Astrocyte (in vitro differentiated cells and primary cell): ENCODE measurements around the gene RNH1. TPM values are rescaled to one million over a fixed set of nuclear protein-coding genes. Genes with fewer than 3 reads are reported as not detected.

ENCODE experiments used
- DNase-seq: peaks from one replicate; pipeline ENCODE4 v3.0.0-alpha.2; 2010; ENCODE audit warnings: low read depth
- FAIRE-seq: peaks from 2 replicates; lab custom pipeline; 2011; peaks lifted over from hg19 to GRCh38; lab: Jason Lieb, UNC
- H2AFZ ChIP-seq: 2 replicates; pipeline ENCODE4 v1.6.0; 2012; ENCODE audit warnings: low read depth, low read length, inconsistent platforms
- H3K27ac ChIP-seq: 2 replicates; pipeline ENCODE4 v1.5.1; 2011; ENCODE audit warnings: low read depth, low read length, inconsistent platforms
- H3K27me3 ChIP-seq: 2 replicates; pipeline ENCODE4 v1.6.0; 2011; ENCODE audit warnings: low read length, inconsistent platforms; ENCODE audit not compliant: insufficient read depth
- H3K36me3 ChIP-seq: 2 replicates; pipeline ENCODE4 v1.5.1; 2011; ENCODE audit warnings: low read length, inconsistent platforms; ENCODE audit not compliant: insufficient read depth
- H3K4me1 ChIP-seq: 2 replicates; pipeline ENCODE4 v1.5.1; 2011; ENCODE audit warnings: low read length, inconsistent platforms; ENCODE audit not compliant: insufficient read depth
- H3K4me2 ChIP-seq: 2 replicates; pipeline ENCODE4 v1.6.0; 2012; ENCODE audit warnings: low read length, inconsistent platforms
- H3K4me3 ChIP-seq: 2 replicates; pipeline ENCODE4 v1.5.1; 2011; ENCODE audit warnings: low read depth, mild to moderate bottlenecking, low read length, inconsistent platforms; ENCODE audit not compliant: insufficient read depth
- H3K79me2 ChIP-seq: 2 replicates; pipeline ENCODE4 v1.6.0; 2012; ENCODE audit warnings: mild to moderate bottlenecking, low read length, inconsistent platforms; ENCODE audit not compliant: insufficient read depth
- H3K9ac ChIP-seq: 2 replicates; pipeline ENCODE4 v1.6.0; 2012; ENCODE audit warnings: mild to moderate bottlenecking, low read length, inconsistent platforms
- H3K9me3 ChIP-seq: 2 replicates; pipeline ENCODE4 v1.5.1; 2012; ENCODE audit warnings: low read depth, mild to moderate bottlenecking, low read length, inconsistent platforms; ENCODE audit not compliant: insufficient read depth
- H4K20me1 ChIP-seq: 2 replicates; pipeline ENCODE4 v1.6.0; 2012; ENCODE audit warnings: low read length, inconsistent platforms; ENCODE audit not compliant: insufficient read depth
- H3K27ac Mint-ChIP-seq: one replicate; pipeline ENCODE4 v1.8.0; 2021; ENCODE audit warnings: mild to moderate bottlenecking, mixed read lengths; ENCODE audit not compliant: unreplicated experiment
- H3K27me3 Mint-ChIP-seq: one replicate; pipeline ENCODE4 v1.8.0; 2021; ENCODE audit warnings: low read depth, mixed read lengths; ENCODE audit not compliant: unreplicated experiment
- H3K36me3 Mint-ChIP-seq: one replicate; pipeline ENCODE4 v1.8.0; 2021; ENCODE audit warnings: low read depth, mixed read lengths; ENCODE audit not compliant: unreplicated experiment
- H3K4me1 Mint-ChIP-seq: one replicate; pipeline ENCODE4 v1.8.0; 2021; ENCODE audit warnings: low read depth, mixed read lengths; ENCODE audit not compliant: unreplicated experiment
- H3K4me3 Mint-ChIP-seq: one replicate; pipeline ENCODE4 v1.8.0; 2021; ENCODE audit warnings: mild to moderate bottlenecking, moderate library complexity, mixed read lengths; ENCODE audit not compliant: unreplicated experiment
- H3K9me3 Mint-ChIP-seq: one replicate; pipeline ENCODE4 v1.8.0; 2021; ENCODE audit warnings: mild to moderate bottlenecking, mixed read lengths; ENCODE audit not compliant: unreplicated experiment
- CTCF ChIP-seq: IDR thresholded peaks from 2 replicates; pipeline ENCODE4 v1.5.1; 2011; ENCODE audit warnings: low read depth, mild to moderate bottlenecking, inconsistent platforms, low read length, moderate library complexity; ENCODE audit not compliant: insufficient read depth
- EZH2 ChIP-seq: IDR thresholded peaks from 2 replicates; pipeline ENCODE4 v1.6.1; 2012; ENCODE audit warnings: mild to moderate bottlenecking, low read length, inconsistent platforms; ENCODE audit not compliant: insufficient read depth
- total RNA-seq: library from RNA; stranded (reverse); gene quantifications from 2 replicates; pipeline ENCODE4 v1.2.1, GENCODE V29; 2021

RNH1 gene
- total RNA-seq, 1 donor from 2014 or later = 117 TPM

GRCh38 chr11:545171-545570, 38.1 kb upstream of the RNH1 start:
- FAIRE-seq = no peak
- no peak for DNase-seq

GRCh38 chr11:544817-545166, 37.8 kb upstream of the RNH1 start:
- Mint-ChIP-seq H3K4me3 (no peak overlapping the region), H3K9me3 (no peaks in the 10 kb centered on the region), H3K4me1 (peaks cover 5% of the 10 kb centered on the region), H3K27me3 (peaks cover 5% of the 10 kb centered on the region), H3K27ac (no peak overlapping the region), H3K36me3 (no peaks in the 10 kb centered on the region)
- Histone ChIP-seq H2AFZ (no peak overlapping the region), H3K36me3 (no peaks in the 10 kb centered on the region), H3K79me2 (no peaks in the 10 kb centered on the region), H3K27me3 (no peaks in the 10 kb centered on the region), H3K27ac (no peak overlapping the region), H3K4me1 (no peaks in the 10 kb centered on the region), H3K9ac (no peak overlapping the region), H4K20me1 (no peaks in the 10 kb centered on the region), H3K4me2 (no peak overlapping the region), H3K9me3 (no peaks in the 10 kb centered on the region), H3K4me3 (no peak overlapping the region)
- FAIRE-seq (no peak), DNase-seq (no peak)
- TF ChIP-seq EZH2 (no peak), CTCF (no peak)

More at GRCh38 chr11:545171-545570, 38.1 kb upstream of the RNH1 start:
- Histone ChIP-seq H4K20me1 (no peaks in the 10 kb centered on the region), H2AFZ (no peak overlapping the region), H3K36me3 (no peaks in the 10 kb centered on the region), H3K4me3 (no peak overlapping the region), H3K9ac (no peak overlapping the region), H3K4me1 (no peaks in the 10 kb centered on the region), H3K4me2 (no peak overlapping the region), H3K79me2 (no peaks in the 10 kb centered on the region), H3K9me3 (no peaks in the 10 kb centered on the region), H3K27ac (no peak overlapping the region), H3K27me3 (no peaks in the 10 kb centered on the region)
- TF ChIP-seq EZH2 (no peak), CTCF (no peak)
- H3K4me1 Mint-ChIP-seq = peaks cover 5% of the 10 kb centered on the region
- H3K27me3 Mint-ChIP-seq = peaks cover 5% of the 10 kb centered on the region
- no peak overlapping the region for H3K27ac Mint-ChIP-seq
- H3K9me3 Mint-ChIP-seq = no peaks in the 10 kb centered on the region
- no peaks in the 10 kb centered on the region for H3K36me3 Mint-ChIP-seq
- H3K4me3 Mint-ChIP-seq = no peak overlapping the region

- FAIRE-seq = no peak
- no peak overlapping the region for H3K27ac ChIP-seq
- no peaks in the 10 kb centered on the region for H3K27me3 ChIP-seq
- peaks cover under 1% of the 10 kb centered on the region for H3K4me1 Mint-ChIP-seq
- H3K36me3 Mint-ChIP-seq = peaks cover 2% of the 10 kb centered on the region
- no peak overlapping the region for H3K9ac ChIP-seq
- no peaks in the 10 kb centered on the region for H4K20me1 ChIP-seq
- H2AFZ ChIP-seq = no peak overlapping the region
- H3K9me3 Mint-ChIP-seq = no peaks in the 10 kb centered on the region
- no peak overlapping the region for H3K4me3 ChIP-seq
- no peak overlapping the region for H3K27ac Mint-ChIP-seq
- H3K36me3 ChIP-seq = no peaks in the 10 kb centered on the region
- H3K4me1 ChIP-seq = peaks cover 12% of the 10 kb centered on the region
- no peak for TF ChIP-seq CTCF
- TF ChIP-seq EZH2 = no peak
- peaks cover 6% of the 10 kb centered on the region for H3K27me3 Mint-ChIP-seq
- DNase-seq = no peak
- no peaks in the 10 kb centered on the region for H3K79me2 ChIP-seq
- H3K9me3 ChIP-seq = no peaks in the 10 kb centered on the region
- no peak overlapping the region for H3K4me3 Mint-ChIP-seq
- H3K4me2 ChIP-seq = no peak overlapping the region
Measured at GRCh38 chr11:541433-541885, 34.4 kb upstream of the RNH1 start.
